ENCODE results near the gene TEX264.

The TEX264 gene

GRCh38 chr3:51630513-51630912 is 40.5 kb upstream of the TEX264 start:
- H3K9me3 ChIP-seq (ENCODE audit: low read length): no peaks in the 10 kb centered on the region
- H2AFZ ChIP-seq (ENCODE audit: low read length): no peak overlapping the region
- peaks cover 60% of the 10 kb centered on the region for H3K36me3 ChIP-seq (ENCODE audit: insufficient read depth, low read length)
- H3K79me2 ChIP-seq (ENCODE audit: insufficient read depth, low read length): no peaks in the 10 kb centered on the region
- no peak overlapping the region for H3K9ac ChIP-seq (ENCODE audit: low read length)
- H3K4me2 ChIP-seq (ENCODE audit: low read length): no peak overlapping the region
- no peaks in the 10 kb centered on the region for H4K20me1 ChIP-seq (ENCODE audit: insufficient read depth, low read length)
- H3K27me3 ChIP-seq (ENCODE audit: insufficient read depth, low read length): no peaks in the 10 kb centered on the region
- no peak for TF ChIP-seq CTCF (IDR thresholded peaks at IDR 0.05; ENCODE audit: low read length)
- no peak for TF ChIP-seq EZH2 (IDR thresholded peaks at IDR 0.05; ENCODE audit: borderline replicate concordance, low read length)
- H3K27ac ChIP-seq (ENCODE audit: low read depth, low read length, poor library complexity, severe bottlenecking): no peak overlapping the region
- no peak overlapping the region for H3K4me3 ChIP-seq (ENCODE audit: low read depth, low read length, poor library complexity, severe bottlenecking)
- H3K9me2 ChIP-seq (ENCODE audit: low read depth, low read length): no peaks in the 10 kb centered on the region
- H3F3A ChIP-seq (ENCODE audit: insufficient read depth, low read length): no peaks in the 10 kb centered on the region
- H3K4me1 ChIP-seq (ENCODE audit: insufficient read depth, low read length, severe bottlenecking): no peaks in the 10 kb centered on the region

GRCh38 chr3:51637144-51637940 is 33.7 kb upstream of the TEX264 start:
- H4K20me1 ChIP-seq (ENCODE audit: insufficient read depth, low read length): no peaks in the 10 kb centered on the region
- TF ChIP-seq CTCF (IDR thresholded peaks at IDR 0.05; ENCODE audit: low read length) (no peak), EZH2 (IDR thresholded peaks at IDR 0.05; ENCODE audit: borderline replicate concordance, low read length) (no peak)
- H3F3A ChIP-seq (ENCODE audit: insufficient read depth, low read length): no peaks in the 10 kb centered on the region
- no peaks in the 10 kb centered on the region for H3K4me1 ChIP-seq (ENCODE audit: insufficient read depth, low read length, severe bottlenecking)
- no peak overlapping the region for H3K27ac ChIP-seq (ENCODE audit: low read depth, low read length, poor library complexity, severe bottlenecking)
- H3K79me2 ChIP-seq (ENCODE audit: insufficient read depth, low read length): no peaks in the 10 kb centered on the region
- H3K4me2 ChIP-seq (ENCODE audit: low read length): no peak overlapping the region
- no peaks in the 10 kb centered on the region for H3K9me3 ChIP-seq (ENCODE audit: low read length)
- peaks cover 72% of the 10 kb centered on the region for H3K36me3 ChIP-seq (ENCODE audit: insufficient read depth, low read length)
- H2AFZ ChIP-seq (ENCODE audit: low read length): no peak overlapping the region
- no peaks in the 10 kb centered on the region for H3K27me3 ChIP-seq (ENCODE audit: insufficient read depth, low read length)
- H3K9ac ChIP-seq (ENCODE audit: low read length): no peak overlapping the region
- H3K9me2 ChIP-seq (ENCODE audit: low read depth, low read length): no peaks in the 10 kb centered on the region
- no peak overlapping the region for H3K4me3 ChIP-seq (ENCODE audit: low read depth, low read length, poor library complexity, severe bottlenecking)

- no peaks in the 10 kb centered on the region for H4K20me1 ChIP-seq (ENCODE audit: insufficient read depth, low read length)
- H3K9ac ChIP-seq (ENCODE audit: low read length): no peak overlapping the region
- H3K9me2 ChIP-seq (ENCODE audit: low read depth, low read length): no peaks in the 10 kb centered on the region
- no peak overlapping the region for H3K4me3 ChIP-seq (ENCODE audit: low read depth, low read length, poor library complexity, severe bottlenecking)
- H3K27ac ChIP-seq (ENCODE audit: low read depth, low read length, poor library complexity, severe bottlenecking): no peak overlapping the region
- H3K4me1 ChIP-seq (ENCODE audit: insufficient read depth, low read length, severe bottlenecking): no peaks in the 10 kb centered on the region
- TF ChIP-seq CTCF (IDR thresholded peaks at IDR 0.05; ENCODE audit: low read length) (peak; percentile 98), EZH2 (IDR thresholded peaks at IDR 0.05; ENCODE audit: borderline replicate concordance, low read length) (no peak)
- no peaks in the 10 kb centered on the region for H3F3A ChIP-seq (ENCODE audit: insufficient read depth, low read length)
- H3K79me2 ChIP-seq (ENCODE audit: insufficient read depth, low read length): no peaks in the 10 kb centered on the region
- peaks cover 77% of the 10 kb centered on the region for H3K36me3 ChIP-seq (ENCODE audit: insufficient read depth, low read length)
- no peaks in the 10 kb centered on the region for H3K27me3 ChIP-seq (ENCODE audit: insufficient read depth, low read length)
- H3K9me3 ChIP-seq (ENCODE audit: low read length): no peaks in the 10 kb centered on the region
- no peak overlapping the region for H2AFZ ChIP-seq (ENCODE audit: low read length)
- H3K4me2 ChIP-seq (ENCODE audit: low read length): no peak overlapping the region
Observed at GRCh38 chr3:51637941-51638471, 33.0 kb upstream of the TEX264 start.
